Smooth muscle cell (in vitro differentiated cells): ENCODE results near the gene KCNT1. TPM values are rescaled to one million over a fixed set of nuclear protein-coding genes. Genes with fewer than 3 reads are reported as not detected.

Experiments
- DNase-seq: peaks from one replicate; lab custom pipeline; 2025; ENCODE audit not compliant: unreplicated experiment; lab: John Stamatoyannopoulos, UW
- H2AFZ ChIP-seq: fragments of 200-600 bp; sonication (generic); 2 replicates; pipeline ENCODE4 v1.6.0; 2016; ENCODE audit warnings: antibody characterized with exemption, low read depth, mild to moderate bottlenecking
- H3F3A ChIP-seq: fragments of 200-600 bp; sonication (generic); 2 replicates; pipeline ENCODE4 v1.6.0; 2017; ENCODE audit warnings: antibody characterized with exemption, low read depth
- H3K27ac ChIP-seq: fragments of 200-600 bp; sonication (generic); 2 replicates; pipeline ENCODE4 v1.5.1; 2016; ENCODE audit warnings: low read depth, mild to moderate bottlenecking
- H3K27me3 ChIP-seq: fragments of 200-600 bp; sonication (generic); 2 replicates; pipeline ENCODE4 v1.6.1; 2016; ENCODE audit warnings: low read depth, mild to moderate bottlenecking
- H3K36me3 ChIP-seq: fragments of 200-600 bp; sonication (generic); 2 replicates; pipeline ENCODE4 v1.5.1; 2016; ENCODE audit warnings: low read depth
- H3K4me1 ChIP-seq: fragments of 200-600 bp; sonication (generic); 2 replicates; pipeline ENCODE4 v1.5.1; 2016; ENCODE audit warnings: low read depth
- H3K4me2 ChIP-seq: fragments of 200-600 bp; sonication (generic); 2 replicates; pipeline ENCODE4 v1.6.0; 2016; ENCODE audit warnings: mild to moderate bottlenecking
- H3K4me3 ChIP-seq: fragments of 200-600 bp; sonication (generic); 2 replicates; pipeline ENCODE4 v1.5.1; 2016; ENCODE audit warnings: mild to moderate bottlenecking
- H3K79me2 ChIP-seq: fragments of 200-600 bp; sonication (generic); 2 replicates; pipeline ENCODE4 v1.6.0; 2016; ENCODE audit warnings: low read depth, mild to moderate bottlenecking
- H3K9ac ChIP-seq: fragments of 200-600 bp; sonication (generic); 2 replicates; pipeline ENCODE4 v1.6.0; 2016; ENCODE audit warnings: low read depth
- H3K9me3 ChIP-seq: fragments of 200-600 bp; sonication (generic); replicated peaks from 2 replicates; pipeline ENCODE4 v1.5.1; 2016; ENCODE audit warnings: low read depth
- H4K20me1 ChIP-seq: fragments of 200-600 bp; sonication (generic); 2 replicates; pipeline ENCODE4 v1.6.0; 2016; ENCODE audit warnings: low read depth
- CTCF ChIP-seq: fragments of 200-600 bp; sonication (generic); IDR thresholded peaks from 2 replicates; pipeline ENCODE4 v1.5.1; 2017; ENCODE audit warnings: borderline replicate concordance, mild to moderate bottlenecking, antibody characterized with exemption; ENCODE audit not compliant: insufficient read depth, poor library complexity, severe bottlenecking
- WGBS: methylation state at CpG from one replicate; pipeline ENCODE4 v1.1.7; 2016; ENCODE audit warnings: low lambda C conversion rate; 5-methylcytosine and 5-hydroxymethylcytosine counted together
- polyA plus RNA-seq: library from polyadenylated mRNA; unstranded; fragments of >200 nt; fragmentation: Nextera tagmentation; extraction: Ambion mirVana; gene quantifications from 2 replicates; pipeline ENCODE4 v1.2.1, GENCODE V29; 2016
- total RNA-seq: library from RNA; depleted of rRNA; stranded (reverse); fragments of >200 nt; gene quantifications from 2 replicates; pipeline ENCODE4 v1.2.3, GENCODE V29; 2014

KCNT1 gene
- total and polyA plus RNA-seq, 2 experiments from 2014 or later = not detected

- H3K79me2 ChIP-seq = no peaks in the 10 kb centered on the region
- H3K9ac ChIP-seq = no peak overlapping the region
- no peaks in the 10 kb centered on the region for H3K9me3 ChIP-seq
- no peaks in the 10 kb centered on the region for H3F3A ChIP-seq
- no peak for DNase-seq
- H3K27me3 ChIP-seq = no peaks in the 10 kb centered on the region
- TF ChIP-seq CTCF = no peak
- H3K4me3 ChIP-seq = no peak overlapping the region
- H3K4me2 ChIP-seq = no peak overlapping the region
- H2AFZ ChIP-seq = no peak overlapping the region
- no peak overlapping the region for H3K27ac ChIP-seq
- no peaks in the 10 kb centered on the region for H4K20me1 ChIP-seq
- H3K4me1 ChIP-seq = no peaks in the 10 kb centered on the region
- 91% methylated on average over 16 of the region's 16 CpGs for WGBS
- no peaks in the 10 kb centered on the region for H3K36me3 ChIP-seq
Measured at GRCh38 chr9:135793221-135794056, 91.5 kb downstream of the KCNT1 start.

GRCh38 chr9:135794057-135794335 is 92.0 kb downstream of the KCNT1 start:
- DNase-seq = no peak
- H3K4me2 ChIP-seq = no peak overlapping the region
- no peak overlapping the region for H3K4me3 ChIP-seq
- TF ChIP-seq CTCF = no peak
- H3K27ac ChIP-seq = no peak overlapping the region
- H2AFZ ChIP-seq = no peak overlapping the region
- H3K9ac ChIP-seq = no peak overlapping the region
- no peaks in the 10 kb centered on the region for H3K9me3 ChIP-seq
- no peaks in the 10 kb centered on the region for H3K4me1 ChIP-seq
- no peaks in the 10 kb centered on the region for H3K36me3 ChIP-seq
- H4K20me1 ChIP-seq = no peaks in the 10 kb centered on the region
- H3K27me3 ChIP-seq = no peaks in the 10 kb centered on the region
- H3F3A ChIP-seq = no peaks in the 10 kb centered on the region
- no peaks in the 10 kb centered on the region for H3K79me2 ChIP-seq
- 91% methylated on average over 7 of the region's 7 CpGs for WGBS

- H3F3A ChIP-seq = no peaks in the 10 kb centered on the region
- no peak overlapping the region for H3K9ac ChIP-seq
- H3K79me2 ChIP-seq = no peaks in the 10 kb centered on the region
- no peaks in the 10 kb centered on the region for H3K9me3 ChIP-seq
- no peak overlapping the region for H3K27ac ChIP-seq
- 91% methylated on average over 15 of the region's 15 CpGs for WGBS
- no peaks in the 10 kb centered on the region for H3K4me1 ChIP-seq
- DNase-seq = no peak
- TF ChIP-seq CTCF = no peak
- no peak overlapping the region for H2AFZ ChIP-seq
- H3K4me2 ChIP-seq = no peak overlapping the region
- H4K20me1 ChIP-seq = no peaks in the 10 kb centered on the region
- H3K36me3 ChIP-seq = no peaks in the 10 kb centered on the region
- no peaks in the 10 kb centered on the region for H3K27me3 ChIP-seq
- no peak overlapping the region for H3K4me3 ChIP-seq
Measured at GRCh38 chr9:135794361-135794885, 92.4 kb downstream of the KCNT1 start.

GRCh38 chr9:135795391-135795790 is 93.4 kb downstream of the KCNT1 start:
- Histone ChIP-seq H3K4me1 (no peaks in the 10 kb centered on the region), H3K27me3 (no peaks in the 10 kb centered on the region), H3F3A (no peaks in the 10 kb centered on the region), H3K27ac (no peak overlapping the region), H2AFZ (no peak overlapping the region), H3K4me3 (no peak overlapping the region), H3K9ac (no peak overlapping the region), H3K9me3 (no peaks in the 10 kb centered on the region), H3K4me2 (no peak overlapping the region), H3K79me2 (no peaks in the 10 kb centered on the region), H4K20me1 (no peaks in the 10 kb centered on the region), H3K36me3 (no peaks in the 10 kb centered on the region)
- no peak for DNase-seq
- 95% methylated on average over 4 of the region's 4 CpGs for WGBS
- no peak for TF ChIP-seq CTCF
